Measurements from ENCODE around the gene TGM3.

DNA sequence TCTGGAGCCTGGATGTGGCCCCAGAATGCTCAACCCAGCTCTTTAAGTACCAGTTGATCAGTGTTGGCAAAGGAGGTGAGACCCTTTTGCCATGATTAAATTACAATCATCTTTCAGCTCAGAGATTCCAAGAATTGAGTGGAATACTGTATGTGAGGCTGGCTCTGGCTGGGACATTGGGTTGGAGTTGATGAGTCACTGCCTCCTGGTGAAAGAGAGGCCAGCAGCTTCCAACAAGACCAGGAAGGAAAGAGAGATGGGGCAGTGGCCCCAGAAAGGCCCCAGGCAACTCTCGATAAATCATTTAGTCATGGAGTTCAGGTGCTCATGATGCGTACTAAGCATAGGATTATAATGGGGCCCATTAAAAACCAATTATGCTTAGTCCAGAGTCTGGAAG lies 87.0 kb downstream of the TGM3 start:
- TF ChIP-seq RAD21 (conservative IDR thresholded peaks at IDR 0.05) (no peak), EZH2 (IDR thresholded peaks at IDR 0.05; ENCODE audit: borderline replicate concordance, insufficient read depth, low read length, poor library complexity, severe bottlenecking) (no peak), MXI1 (conservative IDR thresholded peaks at IDR 0.05; ENCODE audit: poor library complexity, severe bottlenecking) (no peak), SMC3 (conservative IDR thresholded peaks at IDR 0.05; ENCODE audit: poor library complexity) (no peak), EP300 (conservative IDR thresholded peaks at IDR 0.05; ENCODE audit: poor library complexity, severe bottlenecking) (no peak)
- TF ChIP-seq, protein P1, sequence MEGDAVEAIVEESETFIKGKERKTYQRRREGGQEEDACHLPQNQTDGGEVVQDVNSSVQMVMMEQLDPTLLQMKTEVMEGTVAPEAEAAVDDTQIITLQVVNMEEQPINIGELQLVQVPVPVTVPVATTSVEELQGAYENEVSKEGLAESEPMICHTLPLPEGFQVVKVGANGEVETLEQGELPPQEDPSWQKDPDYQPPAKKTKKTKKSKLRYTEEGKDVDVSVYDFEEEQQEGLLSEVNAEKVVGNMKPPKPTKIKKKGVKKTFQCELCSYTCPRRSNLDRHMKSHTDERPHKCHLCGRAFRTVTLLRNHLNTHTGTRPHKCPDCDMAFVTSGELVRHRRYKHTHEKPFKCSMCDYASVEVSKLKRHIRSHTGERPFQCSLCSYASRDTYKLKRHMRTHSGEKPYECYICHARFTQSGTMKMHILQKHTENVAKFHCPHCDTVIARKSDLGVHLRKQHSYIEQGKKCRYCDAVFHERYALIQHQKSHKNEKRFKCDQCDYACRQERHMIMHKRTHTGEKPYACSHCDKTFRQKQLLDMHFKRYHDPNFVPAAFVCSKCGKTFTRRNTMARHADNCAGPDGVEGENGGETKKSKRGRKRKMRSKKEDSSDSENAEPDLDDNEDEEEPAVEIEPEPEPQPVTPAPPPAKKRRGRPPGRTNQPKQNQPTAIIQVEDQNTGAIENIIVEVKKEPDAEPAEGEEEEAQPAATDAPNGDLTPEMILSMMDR (IDR thresholded peaks at IDR 0.05; ENCODE audit: poor library complexity, severe bottlenecking): no peak

Data from neural cell (in vitro differentiated cells).